Stimulated activated naive CD8-positive, alpha-beta T cell treated with anti-CD3 and anti-CD28 coated beads, Interleukin-15, amount 100 ng/mL, for 72 hours (primary cell): ENCODE measurements around the gene AVPI1.
A peak's percentile ranks its signal among the peaks of the same experiment; 100 is the strongest.
"Not testable (repeated sequence)": the region's sequence is repeated elsewhere in the genome, so short reads cannot be mapped to it uniquely, and the experiment has no call there.

Experiments
- ATAC-seq: fragments of 150-1000 bp; cut with Tn5 transposase; 2 replicates; pipeline ENCODE4 v1.10.0; 2021; ENCODE audit warnings: mild to moderate bottlenecking, moderate library complexity
- DNase-seq, 2 donors: peaks; one replicate each; pipeline ENCODE4 v3.0.0; 2021 to 2022
- H3K27ac Mint-ChIP-seq, 2 donors: one replicate each; pipeline ENCODE4 v1.8.0; 2022; ENCODE audit warnings: mild to moderate bottlenecking in 2 of 2, mixed read lengths in 2 of 2, moderate library complexity in 2 of 2
- H3K27me3 Mint-ChIP-seq: one replicate; pipeline ENCODE4 v1.8.0; 2022; ENCODE audit warnings: mixed read lengths
- H3K4me1 Mint-ChIP-seq: one replicate; pipeline ENCODE4 v1.8.0; 2022; ENCODE audit warnings: mild to moderate bottlenecking, mixed read lengths
- H3K4me3 Mint-ChIP-seq, 2 donors: one replicate each; pipeline ENCODE4 v1.8.0; 2022; ENCODE audit warnings: mild to moderate bottlenecking in 2 of 2, mixed read lengths in 2 of 2, moderate library complexity in 1 of 2
- H3K9me3 Mint-ChIP-seq, 2 donors: one replicate each; pipeline ENCODE4 v1.8.0; 2022; ENCODE audit warnings: mixed read lengths in 2 of 2

Gene AVPI1

DNA sequence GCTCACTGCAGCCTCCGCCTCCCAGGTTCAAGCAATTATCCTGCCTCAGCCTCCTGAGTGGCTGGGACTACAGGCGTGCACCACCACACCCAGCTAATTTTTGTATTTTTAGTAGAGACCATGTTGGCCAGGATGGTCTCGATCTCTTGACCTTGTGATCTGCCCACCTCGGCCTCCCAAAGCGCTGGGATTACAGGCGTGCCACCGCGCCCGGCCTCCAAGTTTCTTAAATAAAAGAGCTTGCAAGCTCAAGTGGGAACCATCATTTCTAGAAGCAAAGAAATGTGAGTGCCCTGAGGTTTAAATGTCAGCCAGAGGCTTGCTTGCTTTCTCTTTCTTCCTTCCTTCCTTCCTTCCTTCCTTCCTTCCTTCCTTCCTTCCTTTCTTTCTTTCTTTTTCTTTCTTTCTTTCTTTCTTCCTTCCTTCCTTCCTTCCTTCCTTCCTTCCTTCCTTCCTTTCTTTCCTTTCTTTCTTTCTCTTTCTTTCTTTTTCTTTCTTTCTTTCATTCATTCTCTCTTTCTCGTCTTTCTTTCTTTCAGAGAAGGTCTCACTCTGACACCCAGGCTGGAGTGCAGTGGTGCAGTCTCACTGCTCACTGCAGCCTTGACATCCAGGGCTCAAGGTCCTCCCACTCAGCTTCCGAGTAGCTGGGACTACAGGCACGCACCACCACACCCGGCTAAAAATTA is 44.4 kb downstream of the AVPI1 start:
- not testable (repeated sequence) for ATAC-seq, H3K9me3 Mint-ChIP-seq, DNase-seq, H3K27me3 Mint-ChIP-seq
- H3K4me3 Mint-ChIP-seq: peak overlapping the region; percentile 46 to 55
- H3K27ac Mint-ChIP-seq: peak overlapping the region in 1 of 2 donors; percentile 8
- peaks cover 29% of the 10 kb centered on the region for H3K4me1 Mint-ChIP-seq

DNA sequence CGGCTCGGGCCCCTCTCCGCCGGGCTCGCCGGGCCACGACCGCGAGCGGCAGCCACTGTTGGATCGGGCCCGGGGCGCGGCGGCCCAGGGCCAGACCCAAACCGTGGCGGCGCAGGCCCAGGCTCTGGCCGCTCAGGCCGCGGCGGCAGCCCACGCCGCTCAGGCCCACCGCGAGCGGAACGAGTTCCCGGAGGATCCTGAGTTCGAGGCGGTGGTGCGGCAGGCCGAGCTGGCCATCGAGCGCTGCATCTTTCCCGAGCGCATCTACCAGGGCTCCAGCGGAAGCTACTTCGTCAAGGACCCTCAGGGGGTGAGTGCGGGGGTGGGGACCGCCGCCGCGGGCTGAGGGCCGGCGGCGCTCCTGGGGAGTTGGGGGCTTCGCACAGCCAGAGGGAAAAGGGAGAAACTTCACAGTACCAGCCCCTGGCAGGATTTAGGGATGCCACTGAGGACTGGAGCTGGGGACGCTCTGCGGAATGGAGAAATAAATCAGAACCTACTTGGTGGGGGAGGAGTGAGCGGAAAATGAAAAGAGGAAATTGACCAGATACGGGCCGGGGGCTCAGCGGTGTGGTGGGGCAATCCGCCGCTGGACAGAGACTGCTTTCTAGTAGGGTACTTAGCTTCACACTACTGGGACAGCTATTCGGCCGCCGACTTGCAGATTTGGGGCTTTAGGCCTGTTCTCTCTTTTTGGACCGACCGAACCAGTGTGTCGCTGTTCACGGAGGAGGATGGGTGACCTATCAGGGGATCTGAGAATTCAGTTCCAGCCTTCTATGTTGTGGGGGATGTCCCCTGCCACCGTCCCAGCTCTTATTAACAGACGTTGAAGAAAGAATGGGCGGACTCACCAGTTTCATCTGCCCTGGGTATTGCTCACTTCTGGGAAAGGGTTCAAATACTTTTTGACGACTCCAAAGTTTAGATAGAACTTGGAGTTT is 45.9 kb downstream of the AVPI1 start:
- DNase-seq (peak in 1 of 2 donors; percentile 36), ATAC-seq (peak; percentile 45)
- peaks cover 29% of the 10 kb centered on the region for H3K4me1 Mint-ChIP-seq
- H3K9me3 Mint-ChIP-seq: no peaks in the 10 kb centered on the region
- no peaks in the 10 kb centered on the region for H3K27me3 Mint-ChIP-seq
- peak overlapping the region; percentile 94 to 99 for H3K4me3 Mint-ChIP-seq
- H3K27ac Mint-ChIP-seq: peak overlapping the region; percentile 95

DNA sequence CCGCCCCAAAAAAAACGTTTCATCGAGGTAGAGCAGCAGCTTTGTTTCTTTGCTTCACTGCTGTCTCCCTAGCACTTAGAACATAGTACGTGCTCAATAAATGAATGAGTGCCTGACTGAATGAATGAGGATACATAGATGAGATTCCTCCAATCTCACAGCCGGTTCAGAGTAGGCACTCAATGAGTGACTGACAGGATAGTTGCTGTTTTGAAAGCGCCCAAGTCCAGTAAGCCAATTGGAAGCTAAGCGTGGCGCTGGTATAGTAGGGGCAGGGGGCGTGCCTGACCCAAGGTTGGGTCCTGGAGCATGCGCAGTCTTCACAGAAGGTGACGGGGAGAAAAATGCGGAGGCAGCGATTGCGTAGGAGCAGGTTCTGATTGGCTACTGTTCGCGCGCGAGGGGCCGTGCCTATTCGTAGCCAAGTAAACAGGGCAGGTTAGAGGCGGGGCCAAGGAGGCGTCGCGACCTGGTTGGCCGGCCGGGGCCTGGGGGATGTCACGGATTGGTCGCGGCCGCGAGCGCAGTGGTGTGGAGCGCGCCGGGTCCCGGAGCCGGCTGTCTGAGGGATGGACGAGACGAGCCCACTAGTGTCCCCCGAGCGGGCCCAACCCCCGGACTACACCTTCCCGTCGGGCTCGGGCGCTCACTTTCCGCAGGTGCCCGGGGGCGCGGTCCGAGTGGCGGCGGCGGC is 46.7 kb downstream of the AVPI1 start, which contains the start of gene PI4K2A:
Gene PI4K2A (plus strand): TSS at position 498 of the 694 bp plus-strand sequence. CDS start 72 bp downstream, at position 570.
- peak within 1 kb of the TSS; percentile 94 to 99 for H3K4me3 Mint-ChIP-seq
- no peaks in the 10 kb centered on the region for H3K27me3 Mint-ChIP-seq
- ATAC-seq: peak; percentile 99
- peaks cover 29% of the 10 kb centered on the region for H3K4me1 Mint-ChIP-seq
- H3K27ac Mint-ChIP-seq: peak within 1 kb of the TSS; percentile 95
- peak; percentile 98 to 99 for DNase-seq
- H3K9me3 Mint-ChIP-seq: no peaks in the 10 kb centered on the region

DNA sequence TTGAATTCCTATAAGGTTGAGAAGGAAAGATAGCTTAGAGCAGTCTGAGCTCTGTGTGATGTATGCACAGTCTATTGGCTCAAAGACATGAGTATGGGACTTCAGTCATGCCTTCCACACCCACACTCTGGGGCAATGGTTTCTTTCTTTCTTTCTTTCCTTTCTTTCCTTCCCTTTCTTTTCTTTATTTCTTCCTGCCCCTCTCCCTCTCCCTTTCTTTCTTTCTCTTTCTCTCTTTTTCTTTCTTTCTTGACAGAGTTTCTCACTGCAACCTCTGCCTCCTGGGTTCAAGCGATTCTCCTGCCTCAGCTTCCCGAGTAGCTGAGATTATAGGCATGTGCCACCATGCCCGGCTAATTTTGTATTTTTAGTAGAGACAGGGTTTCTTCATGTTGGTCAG is 48.0 kb downstream of the AVPI1 start:
- H3K27ac Mint-ChIP-seq, H3K27me3 Mint-ChIP-seq, DNase-seq, H3K9me3 Mint-ChIP-seq, ATAC-seq, H3K4me3 Mint-ChIP-seq: not testable (repeated sequence)
- peaks cover 30% of the 10 kb centered on the region for H3K4me1 Mint-ChIP-seq

GRCh38 chr10:97635577-97635976 is 51.5 kb downstream of the AVPI1 start:
- no peak for DNase-seq
- Mint-ChIP-seq H3K27ac (no peak overlapping the region), H3K4me3 (no peak overlapping the region), H3K27me3 (no peaks in the 10 kb centered on the region), H3K9me3 (no peaks in the 10 kb centered on the region), H3K4me1 (peaks cover 26% of the 10 kb centered on the region)
- ATAC-seq: no peak

DNA sequence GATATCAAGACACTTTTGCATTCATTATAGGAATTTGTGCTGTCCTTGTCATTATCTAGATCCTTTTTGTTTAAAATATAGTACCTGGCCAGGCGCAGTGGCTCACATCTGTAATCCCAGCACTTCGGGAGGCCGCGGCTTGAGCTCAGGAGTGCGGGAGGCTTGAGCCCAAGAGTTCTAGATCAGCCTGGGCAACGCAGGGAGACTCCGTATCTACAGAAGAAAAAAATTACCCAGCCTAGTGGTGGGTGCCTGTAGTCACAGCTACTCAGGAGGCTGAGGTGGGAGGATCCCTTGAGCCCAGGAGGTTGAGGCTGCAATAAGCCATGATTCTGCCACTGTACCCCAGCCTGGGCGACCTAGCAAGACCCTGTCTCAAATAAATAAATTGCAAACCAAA is 53.1 kb downstream of the AVPI1 start:
- peak overlapping the region; percentile 96 to 99 for H3K4me3 Mint-ChIP-seq
- ATAC-seq (peak; percentile 76), DNase-seq (peak; percentile 38 to 57)
- peak overlapping the region; percentile 95 to 99 for H3K27ac Mint-ChIP-seq
- no peaks in the 10 kb centered on the region for H3K27me3 Mint-ChIP-seq
- H3K4me1 Mint-ChIP-seq: peaks cover 25% of the 10 kb centered on the region
- no peaks in the 10 kb centered on the region for H3K9me3 Mint-ChIP-seq

- ATAC-seq (peak; percentile 99), DNase-seq (peak; percentile 90 to 92)
- Mint-ChIP-seq H3K4me3 (peak within 1 kb of the TSS; percentile 96 to 99), H3K27ac (peak within 1 kb of the TSS; percentile 95 to 99), H3K9me3 (no peaks in the 10 kb centered on the region), H3K4me1 (peaks cover 25% of the 10 kb centered on the region), H3K27me3 (no peaks in the 10 kb centered on the region)
These were observed 53.8 kb downstream of the AVPI1 start, which contains the start of gene MORN4 for GRCh38 chr10:97632949-97633884. TSS of gene MORN4 (minus strand) at chr10:97633500. CDS start at chr10:97619653, 13,847 bp downstream.

- DNase-seq (no peak), ATAC-seq (no peak)
- Mint-ChIP-seq H3K9me3 (no peaks in the 10 kb centered on the region), H3K27ac (no peak overlapping the region), H3K4me1 (peaks cover 25% of the 10 kb centered on the region), H3K4me3 (no peak overlapping the region), H3K27me3 (no peaks in the 10 kb centered on the region)
These were observed 55.9 kb downstream of the AVPI1 start for GRCh38 chr10:97631098-97631497.

DNA sequence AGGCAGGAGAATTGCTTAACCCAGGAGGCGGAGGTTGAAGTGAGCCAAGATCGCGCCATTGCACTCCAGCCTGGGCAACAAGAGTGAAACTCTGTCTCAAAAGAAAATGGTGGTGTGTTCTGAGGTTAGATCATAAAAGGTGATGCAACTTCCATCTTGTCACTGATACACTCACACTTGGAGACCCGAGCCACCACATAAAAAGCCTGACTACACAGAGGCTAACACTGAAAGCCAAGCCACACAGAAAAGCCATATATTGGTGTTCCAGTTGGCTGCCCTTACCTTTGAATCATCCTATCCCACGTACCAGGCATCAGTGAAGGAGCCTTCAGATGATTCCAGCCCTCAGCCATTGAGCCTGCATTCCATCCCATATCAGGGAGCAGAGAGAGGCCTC is 57.8 kb downstream of the AVPI1 start:
- ATAC-seq (no peak), DNase-seq (no peak)
- no peak overlapping the region for H3K4me3 Mint-ChIP-seq
- no peaks in the 10 kb centered on the region for H3K27me3 Mint-ChIP-seq
- no peaks in the 10 kb centered on the region for H3K9me3 Mint-ChIP-seq
- H3K4me1 Mint-ChIP-seq: peaks cover 25% of the 10 kb centered on the region
- H3K27ac Mint-ChIP-seq: no peak overlapping the region

DNA sequence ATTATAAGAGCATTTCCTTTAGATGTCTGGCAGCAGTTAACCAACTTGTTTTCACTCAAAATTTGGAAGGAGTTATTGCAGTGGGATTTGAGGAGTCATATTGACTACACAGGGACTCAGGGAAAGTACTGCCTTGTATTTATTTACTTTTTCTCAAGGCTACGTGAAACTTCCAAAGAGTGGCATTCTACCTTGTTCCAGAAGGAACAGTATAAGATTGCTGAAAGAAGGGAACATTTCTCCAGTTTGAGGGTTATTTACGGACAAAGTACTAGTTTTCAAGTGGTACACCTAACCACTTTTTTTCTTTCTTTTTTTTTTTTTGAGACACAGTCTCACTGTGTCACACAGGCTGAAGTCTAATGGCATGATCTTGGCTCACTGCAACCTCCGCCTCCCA is 58.8 kb downstream of the AVPI1 start:
- ATAC-seq (no peak), DNase-seq (no peak)
- Mint-ChIP-seq H3K27ac (no peak overlapping the region), H3K9me3 (no peaks in the 10 kb centered on the region), H3K4me3 (no peak overlapping the region), H3K4me1 (peaks cover 15% of the 10 kb centered on the region), H3K27me3 (no peaks in the 10 kb centered on the region)

DNA sequence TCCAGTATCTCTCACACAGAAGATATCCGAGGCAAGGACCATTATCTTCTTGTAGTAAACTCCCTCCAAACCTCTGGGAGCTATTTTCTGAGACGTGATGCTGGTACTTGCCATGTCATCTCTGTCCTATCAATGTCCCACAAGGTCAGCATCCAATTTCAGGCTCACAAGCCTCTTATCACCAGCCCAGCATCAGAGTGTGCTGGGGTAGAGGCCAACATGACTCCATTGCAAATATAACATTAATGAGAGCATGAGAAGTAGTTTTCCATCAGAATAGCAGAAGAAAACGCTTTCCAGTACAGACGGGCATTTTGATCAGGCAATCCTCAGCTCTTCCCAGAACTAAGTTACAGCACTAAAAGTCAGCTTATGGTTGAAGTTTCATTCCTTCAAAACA is 59.3 kb downstream of the AVPI1 start:
- Mint-ChIP-seq H3K4me3 (no peak overlapping the region), H3K27ac (no peak overlapping the region), H3K4me1 (peaks cover 10% of the 10 kb centered on the region), H3K27me3 (no peaks in the 10 kb centered on the region), H3K9me3 (no peaks in the 10 kb centered on the region)
- DNase-seq: no peak
- no peak for ATAC-seq
